Ovary (tissue), 3 donors: ENCODE measurements around the gene MRM2.

Experiments
- CTCF ChIP-seq, 3 donors: fragments of 450-650 bp in 2 of 3; fragments of 200-600 bp in 1 of 3; IDR thresholded peaks; one replicate each; pipeline versions ENCODE4 v1.5.1 to v1.8.0; 2016 to 2022; ENCODE audit warnings: antibody characterized with exemption in 3 of 3, mild to moderate bottlenecking in 1 of 3
- POLR2A ChIP-seq: fragments of 450-650 bp; IDR thresholded peaks from one replicate; pipeline ENCODE4 v1.6.1; 2017; ENCODE audit warnings: antibody characterized with exemption, mild to moderate bottlenecking, moderate library complexity
- donor health status: DM: no; HTN: no; CAD: no.

- TF ChIP-seq CTCF (IDR thresholded peaks at IDR 0.05), result no peak
- no peak for TF ChIP-seq POLR2A
These were observed 38.2 kb downstream of the MRM2 start for GRCh38 chr7:2203766-2204300.
